HepG2 (cell line): ENCODE results near the gene RBM47. TPM values are rescaled to one million over a fixed set of nuclear protein-coding genes. Genes with fewer than 3 reads are reported as not detected.
A peak's percentile ranks its signal among the peaks of the same experiment; 100 is the strongest.

Experiments used
- PAXIP1 ChIP-seq: sonication (generic); formaldehyde crosslinking; conservative IDR thresholded peaks from 2 replicates; pipeline ENCODE4 v1.4.0; 2020; ENCODE audit warnings: mild to moderate bottlenecking, missing genetic modification reagents, moderate library complexity
- SAP130 ChIP-seq: IDR thresholded peaks from 2 replicates; pipeline ENCODE4 v1.6.1; 2016; ENCODE audit warnings: low read depth
- ZNF253 ChIP-seq: sonication (generic); formaldehyde crosslinking; IDR thresholded peaks from 2 replicates; pipeline ENCODE4 v1.8.0; 2022; ENCODE audit warnings: mild to moderate bottlenecking, missing genetic modification reagents, borderline replicate concordance
- polyA plus RNA-seq, 8 experiments: library from polyadenylated mRNA; depleted of rRNA in 3 of 8; stranded (reverse) in 7 of 8; unstranded in 1 of 8; fragments of >200 nt; fragmentation: Illumina TruSeq in 4 of 8; extraction: Trizol in 4 of 8; gene quantifications; 2 replicates each; pipeline versions ENCODE4 v1.2.1 to v1.2.3, GENCODE V29; 2011 to 2016; ENCODE audit warnings: low read depth in 4 of 8, missing spikeins in 1 of 8, mixed read lengths in 1 of 8; ENCODE audit not compliant: insufficient read depth in 1 of 8
- total RNA-seq, 5 experiments: library from RNA; depleted of rRNA; stranded (reverse); fragments of >200 nt; fragmentation: Illumina TruSeq; extraction: Trizol; gene quantifications; 2 replicates each; pipeline ENCODE4 v1.2.3, GENCODE V29; 2016; ENCODE audit warnings: low read depth in 1 of 5
- TF ChIP-seq, protein P1 (sequence below), 2 experiments: fragments of 450-650 bp in 1 of 2; sonication (generic) in 1 of 2; formaldehyde crosslinking; IDR thresholded peaks; 2 replicates each; pipeline versions ENCODE4 v1.5.0 to v1.8.0; 2020 to 2022; ENCODE audit warnings: mild to moderate bottlenecking in 1 of 2, missing genetic modification reagents in 1 of 2
- TF ChIP-seq, protein P2 (sequence below): sonication (generic); formaldehyde crosslinking; IDR thresholded peaks from 2 replicates; pipeline ENCODE4 v1.5.0; 2020; ENCODE audit warnings: mild to moderate bottlenecking, missing genetic modification reagents

Gene RBM47
- total and polyA plus RNA-seq, 2 of the 13 experiments (the other 11 are each of a cell fraction or from before 2014, with no cell fraction given) = 1.2 to 2.5 TPM

GRCh38 chr4:40662962-40663604 is 33.4 kb upstream of the RBM47 start (continued):
- TF ChIP-seq, protein P1, sequence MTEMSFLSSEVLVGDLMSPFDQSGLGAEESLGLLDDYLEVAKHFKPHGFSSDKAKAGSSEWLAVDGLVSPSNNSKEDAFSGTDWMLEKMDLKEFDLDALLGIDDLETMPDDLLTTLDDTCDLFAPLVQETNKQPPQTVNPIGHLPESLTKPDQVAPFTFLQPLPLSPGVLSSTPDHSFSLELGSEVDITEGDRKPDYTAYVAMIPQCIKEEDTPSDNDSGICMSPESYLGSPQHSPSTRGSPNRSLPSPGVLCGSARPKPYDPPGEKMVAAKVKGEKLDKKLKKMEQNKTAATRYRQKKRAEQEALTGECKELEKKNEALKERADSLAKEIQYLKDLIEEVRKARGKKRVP (CRISPR knock-in tag; IDR thresholded peaks at IDR 0.05) = 0 out of 4 replicates have a peak, but pooled peaks of 1 of the 2 experiments have one; percentile 12
- TF ChIP-seq SAP130 = 0 out of 2 replicates have a peak, but pooled peaks have one; percentile 16
- TF ChIP-seq, protein P2, sequence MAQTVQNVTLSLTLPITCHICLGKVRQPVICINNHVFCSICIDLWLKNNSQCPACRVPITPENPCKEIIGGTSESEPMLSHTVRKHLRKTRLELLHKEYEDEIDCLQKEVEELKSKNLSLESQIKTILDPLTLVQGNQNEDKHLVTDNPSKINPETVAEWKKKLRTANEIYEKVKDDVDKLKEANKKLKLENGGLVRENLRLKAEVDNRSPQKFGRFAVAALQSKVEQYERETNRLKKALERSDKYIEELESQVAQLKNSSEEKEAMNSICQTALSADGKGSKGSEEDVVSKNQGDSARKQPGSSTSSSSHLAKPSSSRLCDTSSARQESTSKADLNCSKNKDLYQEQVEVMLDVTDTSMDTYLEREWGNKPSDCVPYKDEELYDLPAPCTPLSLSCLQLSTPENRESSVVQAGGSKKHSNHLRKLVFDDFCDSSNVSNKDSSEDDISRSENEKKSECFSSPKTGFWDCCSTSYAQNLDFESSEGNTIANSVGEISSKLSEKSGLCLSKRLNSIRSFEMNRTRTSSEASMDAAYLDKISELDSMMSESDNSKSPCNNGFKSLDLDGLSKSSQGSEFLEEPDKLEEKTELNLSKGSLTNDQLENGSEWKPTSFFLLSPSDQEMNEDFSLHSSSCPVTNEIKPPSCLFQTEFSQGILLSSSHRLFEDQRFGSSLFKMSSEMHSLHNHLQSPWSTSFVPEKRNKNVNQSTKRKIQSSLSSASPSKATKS (CRISPR knock-in tag) = no peak
- peak; percentile 71 for TF ChIP-seq PAXIP1
- no peak for TF ChIP-seq ZNF253 (CRISPR knock-in tag)
